Skin of body (tissue), 2 donors: Measurements from ENCODE around the gene ASTN2. TPM values are rescaled to one million over a fixed set of nuclear protein-coding genes. Genes with fewer than 3 reads are reported as not detected.
A peak's percentile ranks its signal among the peaks of the same experiment; 100 is the strongest.
"Not testable (repeated sequence)": the region's sequence is repeated elsewhere in the genome, so short reads cannot be mapped to it uniquely, and the experiment has no call there.

Source experiments
- DNase-seq: peaks from one replicate; lab custom pipeline; 2025; lab: John Stamatoyannopoulos, UW
- total RNA-seq: library from RNA; depleted of rRNA; stranded (reverse); fragments of >200 nt; gene quantifications from one replicate; pipeline ENCODE4 v1.2.3, GENCODE V29; 2014

The ASTN2 gene
- total RNA-seq, 1 donor from 2014 or later: 10.0 TPM

- DNase-seq: no peak
These were observed 949.1 kb downstream of the ASTN2 start for GRCh38 chr9:116465576-116466270.

GRCh38 chr9:116464987-116465571, 949.8 kb downstream of the ASTN2 start:
- DNase-seq: no peak

GRCh38 chr9:116464423-116464822, 950.4 kb downstream of the ASTN2 start:
- DNase-seq: no peak

GRCh38 chr9:116461632-116462031, 953.2 kb downstream of the ASTN2 start:
- no peak for DNase-seq

- DNase-seq: no peak
These were observed 954.8 kb downstream of the ASTN2 start for GRCh38 chr9:116460026-116460425.

GRCh38 chr9:116459576-116459975, 955.3 kb downstream of the ASTN2 start:
- no peak for DNase-seq

- no peak for DNase-seq
These were observed 958.3 kb downstream of the ASTN2 start for GRCh38 chr9:116456490-116457088.

DNA sequence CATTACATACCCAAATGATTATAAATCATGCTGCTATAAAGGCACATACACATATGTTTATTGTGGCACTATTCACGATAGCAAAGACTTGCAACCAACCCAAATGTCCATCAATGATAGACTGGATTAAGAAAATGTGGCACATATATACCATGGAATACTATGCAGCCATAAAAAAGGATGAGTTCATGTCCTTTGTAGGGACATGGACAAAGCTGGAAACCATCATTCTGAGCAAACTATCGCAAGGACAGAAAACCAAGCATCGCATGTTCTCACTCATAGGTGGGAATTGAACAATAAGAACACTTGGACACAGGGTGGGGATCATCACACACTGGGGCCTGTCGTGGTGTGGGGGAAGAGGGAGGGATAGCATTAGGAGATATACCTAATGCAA, 960.3 kb downstream of the ASTN2 start:
- DNase-seq: not testable (repeated sequence)

DNA sequence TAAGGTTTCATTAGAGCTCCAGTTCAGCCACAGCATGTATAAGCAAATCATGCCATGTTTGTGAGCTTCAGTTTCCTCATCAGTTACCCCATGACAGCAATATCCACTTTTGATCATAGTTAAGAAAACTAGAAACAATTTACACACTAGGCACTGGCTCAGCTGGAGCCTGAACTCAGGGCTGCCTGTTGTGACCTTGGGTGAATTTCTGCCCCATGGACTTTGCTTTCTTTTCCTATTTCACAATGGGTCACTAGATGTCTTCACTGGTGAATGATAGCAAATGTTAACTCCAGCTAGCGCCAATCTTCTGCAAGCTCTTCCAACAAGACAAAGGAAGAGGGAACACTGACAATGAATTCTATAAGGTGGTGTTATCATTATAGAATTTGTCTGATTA, 961.1 kb downstream of the ASTN2 start:
- no peak for DNase-seq

DNA sequence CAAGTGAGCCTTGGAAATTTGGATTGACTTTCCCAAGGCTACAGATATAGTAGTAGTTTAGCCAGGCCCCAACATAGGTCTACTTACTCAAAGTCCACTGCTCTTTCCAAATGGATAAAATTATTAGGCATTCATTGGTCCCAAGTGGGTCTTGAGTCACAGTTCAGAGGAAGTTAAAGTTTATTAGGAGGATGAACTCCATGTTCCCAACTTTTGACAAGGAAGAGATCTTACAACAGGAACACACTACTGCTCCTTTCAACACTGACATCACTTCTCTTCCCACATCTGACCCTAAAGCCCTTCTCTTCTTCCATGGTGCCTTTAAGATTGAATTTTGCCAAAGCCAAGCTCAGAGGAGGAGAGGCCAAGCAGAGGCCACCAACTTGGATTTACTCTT, 962.2 kb downstream of the ASTN2 start:
- DNase-seq: no peak

DNA sequence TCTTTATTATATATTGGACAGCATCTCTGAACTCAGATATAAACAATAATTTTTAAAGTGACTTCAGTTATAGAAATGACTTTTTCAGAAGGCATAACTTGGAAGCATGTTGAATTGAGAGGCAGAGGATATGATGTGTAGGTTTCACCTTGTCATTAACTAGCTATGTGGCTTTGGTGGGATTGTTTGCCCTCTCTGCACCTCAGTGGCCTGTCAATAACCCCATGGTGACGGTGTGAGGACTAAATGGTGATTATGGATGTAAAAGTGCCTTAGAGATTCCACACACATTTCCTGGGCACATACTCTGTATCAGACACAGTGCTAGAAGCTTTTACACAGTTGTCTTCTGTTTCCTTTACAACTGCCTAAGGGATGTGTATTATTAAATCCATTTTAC, 962.6 kb downstream of the ASTN2 start:
- no peak for DNase-seq

DNA sequence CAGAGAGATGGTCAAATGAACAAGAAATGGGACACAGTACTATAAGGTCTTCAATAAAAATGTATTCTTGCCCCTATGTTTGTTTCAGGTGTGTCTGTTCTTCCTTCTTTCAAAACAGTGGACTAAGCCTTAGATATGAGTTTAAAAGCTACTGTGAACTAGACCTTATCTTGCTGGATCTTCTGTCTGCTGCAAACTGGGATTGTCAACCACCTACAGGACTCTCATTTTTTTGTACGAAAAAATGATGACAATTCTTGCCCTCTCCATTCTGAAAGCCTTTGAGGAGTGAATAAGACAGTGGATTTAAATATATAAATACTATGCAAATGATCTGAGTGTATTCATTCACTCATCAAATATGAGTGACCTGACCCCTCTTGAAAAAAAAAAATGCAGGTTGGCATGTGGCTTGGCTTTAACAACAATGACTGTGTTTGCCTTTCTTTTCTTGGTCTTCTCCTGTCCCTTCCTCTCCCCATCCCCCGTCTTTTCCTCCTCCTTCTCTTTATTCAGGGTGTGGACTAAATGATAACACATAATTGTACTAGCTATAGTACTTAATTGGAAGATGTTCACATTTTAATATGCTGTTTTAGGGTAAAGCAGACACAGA, 963.2 kb downstream of the ASTN2 start:
- DNase-seq: no peak

DNA sequence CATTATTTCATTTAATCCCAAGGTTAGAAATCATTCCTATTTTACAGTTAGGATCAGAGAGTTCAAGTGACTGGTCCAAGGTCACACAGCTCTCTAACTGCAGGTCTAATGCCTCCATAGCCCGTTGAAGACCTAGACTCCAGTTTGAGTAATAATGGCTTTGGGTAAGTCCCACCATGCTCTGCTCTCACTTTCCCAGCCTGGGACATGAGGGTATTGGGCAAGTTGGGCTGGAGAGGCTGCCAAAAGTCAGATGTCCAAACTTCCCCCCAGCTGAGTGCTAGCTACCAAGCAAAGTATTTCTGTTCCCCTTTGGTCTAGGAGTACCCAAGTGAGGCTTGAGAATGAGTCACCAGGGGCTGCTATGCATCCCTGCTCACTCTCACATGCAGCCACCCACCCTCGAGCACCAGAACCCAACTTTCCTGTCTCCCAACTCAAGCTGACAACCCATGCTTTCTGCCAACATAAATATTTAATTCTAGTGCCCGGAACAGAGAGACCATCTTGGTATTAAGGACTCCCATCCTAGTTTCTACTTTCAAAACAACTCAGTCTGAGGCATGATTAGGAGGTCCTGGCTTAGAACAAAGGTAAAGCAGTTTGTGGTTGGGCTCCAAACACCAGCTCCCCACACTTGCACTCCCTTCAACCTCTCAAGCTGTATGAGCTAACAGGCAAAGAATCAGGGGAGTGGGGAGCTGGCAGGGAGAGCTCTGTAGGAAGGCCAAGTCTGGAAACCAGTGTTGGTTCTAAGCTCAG, 964.3 kb downstream of the ASTN2 start:
- DNase-seq: no peak

- DNase-seq: no peak
These were observed 964.9 kb downstream of the ASTN2 start for GRCh38 chr9:116449949-116450348.

DNA sequence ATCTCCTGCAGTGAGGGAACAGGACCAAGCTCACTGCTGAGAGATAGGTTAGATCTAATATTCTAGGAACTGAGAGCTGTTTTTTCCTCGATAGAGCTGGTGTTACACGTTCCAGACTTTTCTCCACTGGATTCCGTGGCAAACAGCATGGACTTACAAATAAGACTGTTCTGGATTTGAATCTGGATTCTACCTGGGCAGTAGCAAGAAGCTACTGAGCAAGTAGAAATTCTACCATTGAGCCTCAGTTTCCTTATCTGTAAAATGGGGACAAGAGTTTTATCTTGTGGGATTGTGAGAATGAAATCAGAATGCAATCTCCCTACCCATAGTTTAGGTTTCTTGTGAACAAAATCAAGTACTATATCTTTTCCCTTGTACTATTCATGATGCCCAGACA, 966.4 kb downstream of the ASTN2 start:
- no peak for DNase-seq

GRCh38 chr9:116447934-116448333, 966.9 kb downstream of the ASTN2 start:
- peak; percentile 53 for DNase-seq

DNA sequence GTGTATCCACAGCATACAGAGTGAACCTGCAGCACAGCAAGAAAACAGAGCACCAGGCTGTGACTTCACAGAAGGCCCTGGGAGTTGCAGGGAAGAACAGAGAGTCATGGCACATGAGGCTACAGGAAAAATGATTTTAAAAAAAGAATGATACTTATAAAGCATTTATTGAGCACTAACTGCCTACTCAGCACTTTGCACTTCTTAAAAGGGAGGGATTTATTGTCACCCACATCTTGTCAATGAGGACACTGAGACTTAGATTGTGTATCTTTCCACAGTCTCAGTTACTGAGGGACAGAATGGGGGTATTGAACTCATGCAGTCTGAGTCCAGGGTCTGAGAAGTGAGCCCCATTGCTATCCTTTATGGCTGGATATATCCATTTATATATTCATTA, 972.3 kb downstream of the ASTN2 start:
- DNase-seq: no peak

DNA sequence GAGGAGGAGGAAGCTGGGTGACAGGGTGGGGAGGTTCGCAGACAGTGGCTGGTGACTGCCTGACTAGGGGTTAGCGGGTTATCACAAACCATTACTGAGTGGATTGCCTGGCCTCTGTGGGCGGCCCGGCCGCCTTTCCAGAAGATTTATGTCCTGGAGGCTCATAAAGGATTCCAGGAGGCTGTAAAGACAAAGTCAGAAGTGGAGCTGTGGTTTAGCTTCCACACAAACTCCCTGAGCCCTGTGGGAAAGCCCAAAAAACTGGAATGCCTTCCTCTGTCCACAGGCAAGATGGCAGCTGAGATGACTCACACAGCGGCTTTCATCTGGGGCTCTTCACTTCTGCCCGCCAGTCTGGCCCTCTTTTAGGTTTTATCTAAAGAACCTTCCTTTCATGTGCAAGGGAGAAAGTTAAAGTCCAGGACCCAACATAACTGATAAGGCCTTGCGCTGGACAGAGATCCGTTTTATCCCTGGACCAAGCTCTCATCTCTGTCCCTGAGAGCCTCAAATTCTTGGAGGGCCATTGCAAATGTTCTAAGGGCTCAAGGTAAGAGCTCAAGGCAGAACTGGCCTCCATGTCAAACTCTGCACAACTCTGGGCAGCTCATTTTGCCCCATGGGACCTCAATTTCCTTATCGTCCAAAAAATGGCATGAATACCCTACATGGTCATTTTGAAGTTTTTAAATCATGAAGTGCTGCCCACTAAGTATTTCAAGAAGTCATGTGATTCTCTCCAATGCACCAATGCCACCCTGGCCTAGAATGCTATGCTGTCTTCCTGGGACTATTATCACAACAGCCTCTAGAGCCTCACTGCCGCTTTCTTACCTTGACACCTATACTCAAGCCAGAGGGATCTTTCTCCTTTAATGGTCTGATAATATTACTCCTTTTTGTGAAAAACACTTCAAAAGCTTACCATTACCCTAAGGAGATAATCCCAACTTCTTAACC, 977.2 kb downstream of the ASTN2 start:
- no peak for DNase-seq

GRCh38 chr9:116436121-116436520, 978.7 kb downstream of the ASTN2 start:
- DNase-seq: peak; percentile 13

DNA sequence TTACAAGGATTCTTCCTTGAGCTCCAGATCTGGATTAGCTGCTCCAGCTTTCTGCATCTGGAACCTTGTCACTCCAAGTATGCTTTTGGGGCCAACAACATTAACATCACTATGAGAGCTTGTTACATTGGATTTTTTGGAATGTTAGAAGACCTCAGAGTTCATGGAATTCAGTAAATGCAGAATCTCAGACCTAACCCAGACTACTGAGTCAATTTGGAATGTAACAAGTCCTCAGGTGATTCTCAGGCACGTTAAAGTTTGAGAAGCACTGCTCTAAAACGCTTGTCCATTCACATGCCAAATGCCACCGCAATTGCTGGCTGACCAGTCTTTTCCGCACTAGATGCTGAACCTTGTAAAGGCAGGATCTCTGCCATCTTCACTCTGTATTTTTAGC, 979.2 kb downstream of the ASTN2 start:
- no peak for DNase-seq

DNA sequence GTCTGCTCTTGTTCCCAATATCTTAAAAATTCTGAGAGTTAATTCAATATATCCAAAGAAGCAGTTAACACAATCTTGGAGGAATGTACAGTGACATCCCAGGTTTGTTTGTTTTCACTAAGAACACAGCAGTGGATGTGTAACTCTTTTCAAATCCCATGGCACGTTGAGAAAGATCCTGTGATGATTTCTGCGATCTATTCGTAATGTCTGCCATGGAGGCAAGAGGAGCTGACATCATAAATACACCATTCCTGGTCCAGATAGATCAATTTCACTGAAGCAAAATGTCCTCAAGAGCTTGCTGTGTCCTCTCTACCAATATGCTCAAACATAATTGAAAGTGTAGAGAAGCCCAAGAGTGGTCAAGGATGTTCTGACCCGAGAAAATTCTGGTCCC, 980.5 kb downstream of the ASTN2 start:
- DNase-seq: no peak
